IPS-15b (cell line): ENCODE results near the gene DGAT2.
A peak's percentile ranks its signal among the peaks of the same experiment; 100 is the strongest.

ENCODE experiments used
- H3K27me3 ChIP-seq: one replicate; pipeline ENCODE4 v1.6.1; 2013; ENCODE audit warnings: low read length; ENCODE audit not compliant: control insufficient read depth, insufficient read depth
- H3K36me3 ChIP-seq: one replicate; pipeline ENCODE4 v1.6.1; 2013; ENCODE audit warnings: low read length; ENCODE audit not compliant: control insufficient read depth, insufficient read depth
- H3K4me1 ChIP-seq: one replicate; pipeline ENCODE4 v1.6.1; 2013; ENCODE audit warnings: mild to moderate bottlenecking, low read length; ENCODE audit not compliant: control insufficient read depth, insufficient read depth
- H3K4me3 ChIP-seq: one replicate; pipeline ENCODE4 v1.5.1; 2013; ENCODE audit warnings: low read depth, low read length
- H3K9ac ChIP-seq: one replicate; pipeline ENCODE4 v1.6.1; 2013; ENCODE audit warnings: low read depth, mild to moderate bottlenecking, low read length
- H3K9me3 ChIP-seq: one replicate; pipeline ENCODE4 v1.6.1; 2013; ENCODE audit warnings: mild to moderate bottlenecking, low read length; ENCODE audit not compliant: control insufficient read depth, insufficient read depth

The DGAT2 gene

DNA sequence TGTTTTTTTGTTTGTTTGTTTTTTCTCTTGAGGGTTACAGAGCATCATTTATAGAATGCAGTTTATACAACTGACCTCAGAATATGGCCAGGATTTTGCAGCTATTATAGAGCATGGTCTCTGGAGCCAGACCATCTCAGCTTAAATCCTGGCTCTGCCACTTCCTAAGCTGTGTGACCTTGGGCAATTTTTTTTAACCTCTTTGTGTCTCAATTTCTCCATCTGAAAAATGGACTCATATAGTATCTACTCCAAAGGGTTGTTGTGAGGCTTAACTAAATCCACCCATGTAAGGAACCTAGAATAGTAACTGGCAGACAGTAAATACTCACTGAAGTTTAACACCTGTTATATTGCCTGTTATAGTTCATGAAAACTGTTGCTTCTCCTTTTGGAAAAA is 8.3 kb upstream of the DGAT2 start:
- Histone ChIP-seq H3K9me3 (no peaks in the 10 kb centered on the region), H3K27me3 (peaks cover 6% of the 10 kb centered on the region), H3K36me3 (no peaks in the 10 kb centered on the region), H3K9ac (no peak overlapping the region), H3K4me3 (no peak overlapping the region), H3K4me1 (peaks cover 2% of the 10 kb centered on the region)

DNA sequence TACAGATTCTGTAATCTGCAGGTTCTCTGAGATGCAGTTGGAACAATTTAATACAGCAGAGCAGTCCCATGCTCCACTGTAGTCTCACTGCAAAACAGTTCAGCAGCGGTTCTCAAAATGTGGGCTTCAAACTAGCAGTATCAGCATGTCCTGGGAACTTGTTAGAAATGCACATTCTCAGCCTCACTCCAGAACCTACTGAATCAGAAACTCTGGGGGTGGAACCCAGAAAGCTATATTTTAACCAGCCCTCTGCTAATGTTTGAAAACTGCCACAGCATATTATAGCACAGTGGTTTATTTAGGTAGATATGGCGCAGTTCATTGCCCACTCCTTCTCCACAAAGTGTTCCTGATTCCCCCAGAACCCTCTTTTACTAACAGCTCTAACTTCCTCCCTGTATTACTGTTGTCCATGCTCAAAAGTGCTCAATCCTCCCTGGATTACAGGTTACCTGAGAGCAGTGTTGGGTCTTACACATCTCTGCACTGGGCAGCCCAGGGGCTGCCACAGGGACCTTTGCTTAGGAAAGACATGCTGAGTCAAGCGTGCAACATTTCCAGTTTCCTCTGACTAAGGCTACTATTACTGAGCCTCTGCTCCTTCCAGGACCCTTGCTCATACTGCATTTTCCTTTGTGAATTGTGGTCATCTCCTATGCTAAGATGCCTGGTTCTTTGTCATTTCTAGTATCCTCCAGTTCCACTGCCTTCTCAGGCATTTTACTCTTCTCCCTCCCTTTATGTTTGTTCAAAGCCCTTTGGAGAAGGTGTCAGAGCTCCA is 7.7 kb upstream of the DGAT2 start:
- Histone ChIP-seq H3K4me3 (no peak overlapping the region), H3K9ac (no peak overlapping the region), H3K36me3 (no peaks in the 10 kb centered on the region)

DNA sequence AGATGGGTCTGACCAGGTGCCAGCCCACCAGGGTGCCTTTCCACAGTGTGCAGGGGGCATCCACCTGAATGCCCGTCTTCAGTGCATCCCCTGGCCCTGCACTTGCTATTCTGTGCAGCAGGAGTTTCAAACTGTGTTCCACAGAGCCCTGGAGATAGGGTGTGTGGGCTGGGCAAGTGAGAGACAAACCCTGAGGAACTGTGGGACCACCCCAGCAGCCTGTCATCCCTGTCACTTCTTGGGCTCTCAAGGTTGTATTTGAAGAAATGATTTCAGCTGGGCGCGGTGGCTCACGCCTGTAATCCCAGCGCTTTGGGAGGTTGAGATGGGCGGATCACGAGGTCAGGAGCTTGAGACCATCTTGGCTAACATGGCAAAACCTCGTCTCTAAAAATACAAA is 6.4 kb upstream of the DGAT2 start:
- peaks cover 2% of the 10 kb centered on the region for H3K4me1 ChIP-seq
- H3K9ac ChIP-seq, result no peak overlapping the region
- no peaks in the 10 kb centered on the region for H3K9me3 ChIP-seq
- peaks cover 18% of the 10 kb centered on the region for H3K27me3 ChIP-seq
- no peaks in the 10 kb centered on the region for H3K36me3 ChIP-seq
- H3K4me3 ChIP-seq, result no peak overlapping the region

More for the DNA sequence above, 7.7 kb upstream of the DGAT2 start:
- peaks cover 2% of the 10 kb centered on the region for H3K4me1 ChIP-seq
- no peaks in the 10 kb centered on the region for H3K9me3 ChIP-seq
- H3K27me3 ChIP-seq, result peaks cover 7% of the 10 kb centered on the region

DNA sequence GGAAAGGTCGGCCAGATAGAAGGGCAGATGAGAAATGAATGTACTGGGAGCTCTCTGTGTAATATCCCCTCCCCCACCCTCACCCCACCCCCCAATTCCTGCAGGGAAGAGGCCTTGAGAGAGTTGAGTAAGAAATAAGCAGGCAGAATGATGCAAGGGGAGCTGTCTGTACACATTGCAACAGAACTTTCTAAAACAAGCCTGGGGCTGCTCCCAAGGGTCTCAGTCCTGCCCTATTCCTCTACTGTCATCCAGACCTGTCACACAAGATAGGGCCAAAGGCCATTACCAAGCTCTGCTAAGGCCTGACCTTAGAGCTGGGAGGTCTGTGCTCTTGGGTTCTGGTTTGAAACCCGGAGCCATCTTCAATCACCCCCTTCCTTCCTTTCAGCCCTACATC is 5.7 kb upstream of the DGAT2 start:
- no peak overlapping the region for H3K4me3 ChIP-seq
- peaks cover 2% of the 10 kb centered on the region for H3K4me1 ChIP-seq
- no peaks in the 10 kb centered on the region for H3K9me3 ChIP-seq
- H3K36me3 ChIP-seq, result no peaks in the 10 kb centered on the region
- no peak overlapping the region for H3K9ac ChIP-seq
- H3K27me3 ChIP-seq, result peaks cover 26% of the 10 kb centered on the region

DNA sequence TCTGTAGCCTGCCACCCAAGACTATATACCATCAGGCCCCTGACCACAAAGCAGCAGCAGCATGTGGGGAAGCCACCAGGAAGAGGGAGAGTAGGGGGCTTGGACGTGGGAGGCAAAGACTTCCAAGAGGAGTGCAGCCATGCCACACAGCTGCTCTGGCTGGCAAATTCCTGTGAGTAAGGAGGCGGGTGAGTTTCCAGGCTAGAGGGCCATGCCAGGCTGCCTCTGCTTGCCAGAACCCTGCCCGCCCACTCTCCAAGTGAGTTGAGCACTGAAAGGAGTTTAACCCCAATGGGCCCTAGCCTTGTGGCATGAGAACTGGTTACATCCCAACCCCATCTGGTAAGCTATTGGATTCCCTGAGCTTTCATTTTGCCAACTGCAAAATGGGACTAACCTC is 4.7 kb upstream of the DGAT2 start:
- Histone ChIP-seq H3K4me1 (peaks cover 2% of the 10 kb centered on the region), H3K27me3 (peaks cover 30% of the 10 kb centered on the region), H3K9me3 (no peaks in the 10 kb centered on the region), H3K36me3 (no peaks in the 10 kb centered on the region), H3K9ac (no peak overlapping the region), H3K4me3 (no peak overlapping the region)

DNA sequence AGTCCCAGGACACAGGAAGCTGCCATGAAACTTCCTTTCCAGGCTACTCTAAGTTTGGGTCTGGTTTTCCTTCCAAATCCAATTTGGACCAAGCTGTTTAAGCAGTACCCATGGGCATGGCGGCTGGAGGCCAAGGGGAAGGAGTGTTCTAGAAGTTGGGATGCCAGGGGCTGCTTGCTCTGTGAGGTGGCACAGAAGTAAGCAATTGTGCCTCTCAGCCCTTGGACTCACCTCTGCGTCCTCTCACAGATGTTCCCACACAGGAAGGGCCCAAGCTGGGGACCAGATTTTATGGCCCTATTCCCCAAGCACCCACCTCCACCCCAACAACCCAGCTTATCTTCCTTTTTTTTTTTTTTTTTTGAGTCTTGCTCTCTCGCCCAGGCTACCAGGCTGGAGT is 3.5 kb upstream of the DGAT2 start:
- Histone ChIP-seq H3K36me3 (no peaks in the 10 kb centered on the region), H3K9ac (no peak overlapping the region), H3K4me1 (peaks cover 8% of the 10 kb centered on the region), H3K4me3 (no peak overlapping the region), H3K9me3 (no peaks in the 10 kb centered on the region), H3K27me3 (peaks cover 43% of the 10 kb centered on the region)

DNA sequence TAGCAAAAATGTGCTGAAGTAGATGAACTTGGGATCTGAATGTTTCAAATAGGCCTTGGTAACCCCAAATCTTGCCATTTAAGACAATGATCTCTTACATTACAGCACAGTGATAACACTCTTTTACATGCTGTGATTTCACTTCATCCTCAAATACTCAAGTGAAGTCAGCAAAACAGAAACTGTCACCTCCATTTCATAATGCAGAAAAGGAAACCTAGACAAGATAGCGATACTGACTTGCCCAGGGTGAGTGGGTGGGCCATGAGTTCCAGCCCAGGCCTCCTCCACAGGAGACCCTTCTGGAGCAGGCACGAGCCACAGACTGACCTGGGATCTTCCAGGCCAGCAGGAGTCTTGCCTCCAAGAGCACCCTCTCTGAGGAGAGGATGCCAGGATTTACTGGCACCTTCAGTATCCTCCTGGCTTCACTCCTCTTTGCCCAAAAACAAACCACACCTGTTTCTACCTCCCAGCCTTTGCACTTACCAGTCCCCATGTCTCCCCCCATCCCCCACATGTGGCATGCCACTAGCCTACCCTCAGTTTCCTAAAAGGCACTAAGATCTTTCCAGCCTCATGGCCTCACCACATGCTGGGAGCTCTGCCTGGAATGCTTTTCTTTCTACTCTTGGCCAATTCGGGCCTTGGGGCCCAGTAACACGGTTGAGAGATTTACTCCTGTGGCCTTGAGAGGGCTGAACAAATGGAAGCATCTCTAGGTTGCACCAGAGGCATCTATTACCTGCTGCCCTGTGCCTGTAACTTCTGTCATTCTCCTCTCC is 1.9 kb upstream of the DGAT2 start:
- Histone ChIP-seq H3K4me3 (no peak overlapping the region), H3K36me3 (no peaks in the 10 kb centered on the region), H3K27me3 (peaks cover 58% of the 10 kb centered on the region), H3K4me1 (peaks cover 10% of the 10 kb centered on the region), H3K9me3 (no peaks in the 10 kb centered on the region), H3K9ac (no peak overlapping the region)

DNA sequence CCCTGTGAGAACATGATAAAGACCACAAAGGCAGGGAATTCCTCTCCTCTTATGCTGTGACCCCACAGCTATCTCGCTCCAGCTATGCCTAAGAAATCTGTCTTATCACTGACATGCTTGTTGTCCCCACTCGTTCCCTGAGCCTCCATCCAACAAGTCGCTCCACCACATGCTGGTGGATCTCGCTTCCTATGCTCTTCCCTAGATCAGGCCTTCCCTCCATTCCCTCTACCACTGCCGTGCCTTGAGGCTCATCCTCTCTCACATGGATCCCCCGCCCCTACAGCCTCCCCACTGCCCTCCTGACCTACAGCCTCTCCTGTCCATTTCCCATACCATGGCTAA is 1.4 kb upstream of the DGAT2 start:
- Histone ChIP-seq H3K27me3 (peaks cover 63% of the 10 kb centered on the region), H3K9me3 (no peaks in the 10 kb centered on the region), H3K36me3 (no peaks in the 10 kb centered on the region), H3K4me3 (no peak overlapping the region), H3K9ac (no peak overlapping the region), H3K4me1 (peaks cover 10% of the 10 kb centered on the region)

DNA sequence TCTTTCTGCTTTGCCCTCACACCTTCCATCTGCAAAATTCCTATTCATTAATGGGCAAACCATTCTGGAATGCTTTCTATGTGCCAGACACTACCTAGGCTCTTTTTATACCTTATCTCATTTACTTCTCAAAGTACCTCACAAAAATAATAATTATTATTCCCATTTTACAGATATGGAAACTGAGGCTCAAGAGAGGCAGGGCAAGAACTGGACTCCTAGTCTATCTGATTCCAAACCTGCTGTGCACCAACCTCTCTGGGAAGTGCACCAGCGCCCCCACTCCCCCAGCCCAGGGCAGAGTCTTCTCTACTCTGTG is 826 bp upstream of the DGAT2 start:
- peaks cover 66% of the 10 kb centered on the region for H3K27me3 ChIP-seq

DNA sequence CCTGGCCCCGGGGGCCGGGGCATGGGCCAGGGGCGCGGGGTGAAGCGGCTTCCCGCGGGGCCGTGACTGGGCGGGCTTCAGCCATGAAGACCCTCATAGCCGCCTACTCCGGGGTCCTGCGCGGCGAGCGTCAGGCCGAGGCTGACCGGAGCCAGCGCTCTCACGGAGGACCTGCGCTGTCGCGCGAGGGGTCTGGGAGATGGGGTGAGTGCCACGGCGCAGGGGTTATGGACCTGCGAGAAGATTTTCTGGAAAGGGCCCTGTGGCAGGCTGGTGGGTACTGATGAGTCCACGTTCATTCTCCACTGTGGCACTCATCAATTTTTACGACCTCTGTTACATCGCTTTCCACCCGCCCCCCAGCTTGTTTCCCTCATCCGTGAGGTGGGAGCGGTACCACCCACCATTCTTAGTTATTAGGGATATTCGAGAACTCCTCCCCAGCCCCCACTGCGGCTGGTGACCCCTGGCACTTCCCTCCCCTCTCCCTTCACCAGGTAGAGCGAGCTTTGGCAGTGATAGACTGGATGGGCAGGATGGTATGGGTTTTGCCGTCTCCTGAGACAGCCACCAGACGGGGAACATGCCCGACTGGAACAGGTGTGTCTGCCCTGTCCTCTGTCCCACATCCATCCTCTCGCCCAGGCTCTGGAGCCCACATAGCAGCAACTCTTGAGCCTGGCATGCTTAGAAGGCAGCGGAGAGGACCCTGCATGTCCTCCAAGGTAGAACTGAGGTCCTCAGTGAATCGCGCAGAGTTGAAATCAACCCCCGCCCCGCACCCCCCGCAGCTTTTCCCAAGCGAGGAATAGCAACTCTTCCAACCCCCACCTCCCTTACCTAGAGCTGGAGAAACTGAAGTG is 562 bp downstream of the DGAT2 start:
- peak overlapping the region; percentile 37 for H3K9ac ChIP-seq
- H3K27me3 ChIP-seq, result peaks cover 64% of the 10 kb centered on the region
- peak overlapping the region; percentile 66 for H3K4me3 ChIP-seq
- H3K4me1 ChIP-seq, result peaks cover 8% of the 10 kb centered on the region
- no peaks in the 10 kb centered on the region for H3K36me3 ChIP-seq
- H3K9me3 ChIP-seq, result no peaks in the 10 kb centered on the region

More for the DNA sequence above, 826 bp upstream of the DGAT2 start:
- no peaks in the 10 kb centered on the region for H3K36me3 ChIP-seq
- no peaks in the 10 kb centered on the region for H3K9me3 ChIP-seq
- H3K4me3 ChIP-seq, result peak overlapping the region; percentile 13
- H3K9ac ChIP-seq, result no peak overlapping the region
- H3K4me1 ChIP-seq, result peaks cover 10% of the 10 kb centered on the region

DNA sequence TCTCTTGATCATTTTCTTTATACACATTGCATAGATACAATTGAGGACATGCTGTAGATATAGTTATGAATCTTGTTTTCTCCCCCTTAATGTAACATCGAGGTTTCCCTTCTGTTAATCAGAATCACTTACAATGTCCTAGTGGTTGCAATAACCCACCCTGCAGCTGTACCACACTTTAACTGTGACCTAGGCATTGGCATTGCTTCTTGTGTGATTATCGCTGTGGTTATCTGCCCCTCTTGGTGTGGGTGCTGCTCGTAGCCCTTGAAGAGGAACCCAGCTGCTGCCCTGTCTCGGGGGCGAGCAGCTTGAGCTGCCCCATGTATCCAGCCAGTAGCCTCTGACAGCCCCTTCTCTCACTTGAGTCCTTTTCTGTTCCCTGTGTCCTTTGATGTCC is 1.5 kb downstream of the DGAT2 start:
- Histone ChIP-seq H3K4me1 (peaks cover 8% of the 10 kb centered on the region), H3K4me3 (no peak overlapping the region), H3K9ac (no peak overlapping the region), H3K9me3 (no peaks in the 10 kb centered on the region), H3K27me3 (peaks cover 63% of the 10 kb centered on the region), H3K36me3 (no peaks in the 10 kb centered on the region)
